A549 (cell line): ENCODE results near the gene TRMU. TPM values are rescaled to one million over a fixed set of nuclear protein-coding genes. Genes with fewer than 3 reads are reported as not detected.

Experiments
- ATAC-seq, 2 experiments: fragments of 200-7000 bp in 1 of 2; fragments of >200 bp in 1 of 2; cut with Nextera tagmentation in 1 of 2; cut with Tn5 transposase in 1 of 2; 3 replicates each; pipeline versions ENCODE4 v1.8.0 to v1.9.1; 2018 to 2020; ENCODE audit warnings: mild to moderate bottlenecking in 1 of 2, moderate library complexity in 1 of 2
- CTCF ChIA-PET: fragments of 300-600 bp; sonication (Branson Sonifier 250); formaldehyde crosslinking; extraction: SDS; loops from one replicate; lab custom pipeline; 2021; ENCODE audit warnings: antibody characterized with exemption, inconsistent platforms; lab: Yijun Ruan, JAX
- POLR2A ChIA-PET: fragments of 350-600 bp; formaldehyde crosslinking; extraction: SDS; loops from one replicate; lab custom pipeline; 2021; ENCODE audit warnings: antibody characterized with exemption, inconsistent platforms; lab: Yijun Ruan, JAX
- DNase-seq, 2 experiments: peaks; one replicate each; pipeline versions ENCODE4 v3.0.0 to v3.0.0-alpha.2; 2011 to 2016; ENCODE audit warnings: low read depth in 1 of 2, low spot score in 1 of 2
- FAIRE-seq: peaks from 2 replicates; lab custom pipeline; 2011; peaks lifted over from hg19 to GRCh38; lab: Jason Lieb, UNC
- H3K27ac ChIP-seq, 2 experiments: fragments of >200 bp; sonication (Bioruptor Twin); formaldehyde crosslinking; 3 replicates each; pipeline ENCODE4 v1.5.1; 2016 to 2017
- H3K4me1 ChIP-seq: fragments of >200 bp; sonication (Bioruptor Twin); formaldehyde crosslinking; 3 replicates; pipeline ENCODE4 v1.6.1; 2016
- H3K4me2 ChIP-seq: fragments of >200 bp; sonication (Bioruptor Twin); formaldehyde crosslinking; 3 replicates; pipeline ENCODE4 v1.6.1; 2016
- H3K4me3 ChIP-seq: fragments of >200 bp; sonication (Bioruptor Twin); formaldehyde crosslinking; 3 replicates; pipeline ENCODE4 v1.5.1; 2016
- H3K9me3 ChIP-seq: fragments of >200 bp; sonication (Bioruptor Twin); formaldehyde crosslinking; 3 replicates; pipeline ENCODE4 v1.6.1; 2016
- BHLHE40 ChIP-seq: IDR thresholded peaks from 2 replicates; pipeline ENCODE4 v1.6.1; 2012; ENCODE audit warnings: low read depth, low read length, inconsistent platforms
- CBX2 ChIP-seq: fragments of 200-600 bp; sonication (generic); IDR thresholded peaks from 2 replicates; pipeline ENCODE4 v1.6.1; 2016; ENCODE audit warnings: low read depth, mild to moderate bottlenecking, borderline replicate concordance
- CHD2 ChIP-seq: fragments of 150-350 bp; IDR thresholded peaks from 2 replicates; pipeline ENCODE4 v1.6.1; 2014; ENCODE audit warnings: low read length; ENCODE audit not compliant: partially characterized antibody
- EHF ChIP-seq: fragments of 250-450 bp; sonication (Bioruptor Pico); IDR thresholded peaks from 2 replicates; pipeline ENCODE4 v1.5.0; 2020; ENCODE audit warnings: mild to moderate bottlenecking
- EHMT2 ChIP-seq: fragments of 200-600 bp; sonication (generic); IDR thresholded peaks from 2 replicates; pipeline ENCODE4 v1.6.1; 2016; ENCODE audit warnings: antibody characterized with exemption, low read depth, mild to moderate bottlenecking, moderate library complexity
- FOXS1 ChIP-seq: fragments of 250-450 bp; sonication (Bioruptor Pico); IDR thresholded peaks from 2 replicates; pipeline ENCODE4 v1.5.0; 2020; ENCODE audit warnings: mild to moderate bottlenecking, moderate library complexity
- GATA3 ChIP-seq: IDR thresholded peaks from 2 replicates; pipeline ENCODE4 v1.6.1; 2012; ENCODE audit warnings: borderline replicate concordance
- HOXB13 ChIP-seq: fragments of 250-450 bp; sonication (Bioruptor Pico); IDR thresholded peaks from 2 replicates; pipeline ENCODE4 v1.5.0; 2020; ENCODE audit warnings: low read depth, mild to moderate bottlenecking, moderate library complexity
- JUNB ChIP-seq: fragments of >200 bp; sonication (Bioruptor Twin); formaldehyde crosslinking; IDR thresholded peaks from 2 replicates; pipeline ENCODE4 v1.6.1; 2016
- KDM5A ChIP-seq: fragments of 200-600 bp; sonication (generic); IDR thresholded peaks from 2 replicates; pipeline ENCODE4 v1.6.1; 2016; ENCODE audit warnings: antibody characterized with exemption, mild to moderate bottlenecking
- MAFK ChIP-seq: fragments of 450-650 bp; IDR thresholded peaks from 2 replicates; pipeline ENCODE4 v1.6.1; 2014; ENCODE audit not compliant: partially characterized antibody
- MAZ ChIP-seq: fragments of 150-350 bp; IDR thresholded peaks from 2 replicates; pipeline ENCODE4 v1.6.1; 2014; ENCODE audit warnings: antibody characterized with exemption, low read depth, low read length, borderline replicate concordance
- NFE2L2 ChIP-seq: fragments of 150-350 bp; conservative IDR thresholded peaks from 2 replicates; pipeline ENCODE4 v1.6.1; 2014; ENCODE audit warnings: low read length
- NPAS2 ChIP-seq: fragments of 250-450 bp; sonication (Bioruptor Pico); IDR thresholded peaks from 2 replicates; pipeline ENCODE4 v1.8.0; 2022; ENCODE audit warnings: mild to moderate bottlenecking, moderate library complexity, borderline replicate concordance
- POLR2AphosphoS2 ChIP-seq: conservative IDR thresholded peaks from 2 replicates; pipeline ENCODE4 v1.6.1; 2012; ENCODE audit warnings: low read length, improper control_type of control experiment, inconsistent platforms
- RARB ChIP-seq: fragments of 250-450 bp; sonication (Bioruptor Pico); IDR thresholded peaks from 2 replicates; pipeline ENCODE4 v1.8.0; 2021; ENCODE audit warnings: mild to moderate bottlenecking, moderate library complexity
- RFX5 ChIP-seq: fragments of 450-650 bp; IDR thresholded peaks from 2 replicates; pipeline ENCODE4 v1.7.1; 2014; ENCODE audit warnings: antibody characterized with exemption, mild to moderate bottlenecking, moderate library complexity
- RNF2 ChIP-seq: fragments of 200-600 bp; sonication (generic); IDR thresholded peaks from 2 replicates; pipeline ENCODE4 v1.6.1; 2016; ENCODE audit warnings: low read depth, mild to moderate bottlenecking, antibody characterized with exemption, moderate library complexity, borderline replicate concordance
- SMC3 ChIP-seq: fragments of >200 bp; sonication (Bioruptor Twin); formaldehyde crosslinking; IDR thresholded peaks from 3 replicates; pipeline ENCODE4 v1.6.1; 2018; ENCODE audit warnings: inconsistent platforms
- TFCP2L1 ChIP-seq: fragments of 250-450 bp; sonication (Bioruptor Pico); IDR thresholded peaks from 2 replicates; pipeline ENCODE4 v1.5.0; 2021; ENCODE audit warnings: mild to moderate bottlenecking
- ZFP36 ChIP-seq: fragments of 450-650 bp; IDR thresholded peaks from 2 replicates; pipeline ENCODE4 v1.6.1; 2014; ENCODE audit warnings: borderline replicate concordance; ENCODE audit not compliant: partially characterized antibody
- ZSCAN20 ChIP-seq: fragments of 250-450 bp; sonication (Bioruptor Pico); IDR thresholded peaks from 2 replicates; pipeline ENCODE4 v1.8.0; 2022; ENCODE audit warnings: mild to moderate bottlenecking, moderate library complexity
- WGBS: methylation state at CpG from one replicate; pipeline ENCODE4 v1.1.6; 2017; ENCODE audit errors: missing lambda C conversion rate; 5-methylcytosine and 5-hydroxymethylcytosine counted together
- polyA plus RNA-seq, 4 experiments: library from polyadenylated mRNA; depleted of rRNA in 3 of 4; stranded (reverse); fragments of >200 nt; fragmentation: RNase III in 1 of 4; extraction: RNeasy Plus Mini Kit Qiagen cat#74134 plus additional on column Dnase treatment in 1 of 4; gene quantifications; 2 replicates in 3 of 4; 3 replicates in 1 of 4; pipeline ENCODE4 v1.2.3, GENCODE V29; 2011 to 2017
- TF ChIP-seq, protein P1 (sequence below): fragments of >200 bp; sonication (Bioruptor Twin); formaldehyde crosslinking; IDR thresholded peaks from 3 replicates; pipeline ENCODE4 v1.6.1; 2016
- TF ChIP-seq, protein P2 (sequence below): fragments of >200 bp; sonication (Bioruptor Twin); formaldehyde crosslinking; IDR thresholded peaks from 2 replicates; pipeline ENCODE4 v1.6.1; 2016
- TF ChIP-seq, protein P3 (sequence below): fragments of 200-600 bp; sonication (generic); IDR thresholded peaks from 2 replicates; pipeline ENCODE4 v1.6.1; 2016; ENCODE audit warnings: antibody characterized with exemption, mild to moderate bottlenecking, moderate library complexity

Gene TRMU
- polyA plus RNA-seq, 2 of the 4 experiments (the other 2 are of a cell fraction): 33.4 to 44.1 TPM

DNA sequence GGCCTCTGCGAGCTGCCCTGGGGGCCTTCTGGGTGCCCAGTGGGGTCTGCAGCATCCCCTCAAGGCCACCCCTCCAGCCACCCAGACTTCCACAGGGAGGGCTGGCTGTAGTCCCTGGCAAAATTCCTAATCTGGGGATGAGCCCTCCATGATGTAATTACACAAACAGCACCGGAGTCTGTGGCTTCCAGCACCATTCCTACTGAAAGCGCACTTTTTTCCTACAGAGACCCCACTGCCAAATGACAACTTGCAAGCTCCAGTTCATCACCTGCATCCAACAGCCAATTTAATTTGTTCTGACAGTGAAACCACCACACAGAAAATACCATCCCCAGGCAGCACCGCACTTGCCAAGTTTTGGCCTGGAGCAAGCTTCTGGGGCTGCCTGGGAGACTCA is 70.4 kb downstream of the TRMU start:
- no peaks in the 10 kb centered on the region for H3K4me1 ChIP-seq
- FAIRE-seq: no peak
- ATAC-seq: no peak
- no peak overlapping the region for H3K27ac ChIP-seq
- no peak overlapping the region for H3K4me2 ChIP-seq
- 81% methylated on average over 3 of the region's 4 CpGs for WGBS
- DNase-seq: no peak
- POLR2A ChIA-PET: no interaction called here
- H3K9me3 ChIP-seq: no peaks in the 10 kb centered on the region
- H3K4me3 ChIP-seq: no peak overlapping the region
- CTCF ChIA-PET: interaction anchor here (0.6 to 1.2 kb wide), 2 partner anchors 38 to 91 kb away, joined by 3 to 5 read pairs; no protein-coding TSS in a partner anchor
- TF ChIP-seq POLR2AphosphoS2 (no peak), NPAS2 (CRISPR knock-in tag) (no peak), CHD2 (no peak), MAZ (no peak), ZSCAN20 (CRISPR knock-in tag) (no peak), ZFP36 (no peak), GATA3 (no peak), RFX5 (no peak), TFCP2L1 (CRISPR knock-in tag) (no peak), NFE2L2 (no peak), CBX2 (no peak), KDM5A (no peak), EHF (no peak)
- TF ChIP-seq, protein P1, sequence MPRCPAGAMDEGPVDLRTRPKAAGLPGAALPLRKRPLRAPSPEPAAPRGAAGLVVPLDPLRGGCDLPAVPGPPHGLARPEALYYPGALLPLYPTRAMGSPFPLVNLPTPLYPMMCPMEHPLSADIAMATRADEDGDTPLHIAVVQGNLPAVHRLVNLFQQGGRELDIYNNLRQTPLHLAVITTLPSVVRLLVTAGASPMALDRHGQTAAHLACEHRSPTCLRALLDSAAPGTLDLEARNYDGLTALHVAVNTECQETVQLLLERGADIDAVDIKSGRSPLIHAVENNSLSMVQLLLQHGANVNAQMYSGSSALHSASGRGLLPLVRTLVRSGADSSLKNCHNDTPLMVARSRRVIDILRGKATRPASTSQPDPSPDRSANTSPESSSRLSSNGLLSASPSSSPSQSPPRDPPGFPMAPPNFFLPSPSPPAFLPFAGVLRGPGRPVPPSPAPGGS: no peak

DNA sequence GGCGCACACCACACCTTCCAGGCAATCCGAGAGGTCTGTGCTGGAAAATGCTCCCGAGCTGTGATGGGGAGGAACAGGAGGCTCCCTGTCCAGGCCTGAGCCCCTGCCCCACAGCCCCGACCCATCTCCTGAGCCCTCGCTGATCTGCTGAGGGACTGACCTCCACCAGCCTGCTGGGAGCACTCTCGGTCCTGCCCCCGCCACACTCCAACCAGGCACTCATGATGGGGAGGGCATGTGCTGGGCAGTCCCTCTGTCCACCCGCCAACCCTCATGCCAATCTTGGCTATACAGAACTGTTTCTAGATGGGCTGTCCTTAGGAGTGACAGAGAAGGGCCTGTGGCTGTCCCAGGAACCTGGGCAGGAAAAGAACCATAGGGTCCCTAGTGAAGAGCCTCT is 70.8 kb downstream of the TRMU start:
- ChIA-PET POLR2A (no interaction called here), CTCF (interaction anchor here (0.6 to 1.2 kb wide), 2 partner anchors 39 to 91 kb away, joined by 3 to 5 read pairs; no protein-coding TSS in a partner anchor)
- Histone ChIP-seq H3K4me1 (no peaks in the 10 kb centered on the region), H3K27ac (0 out of 6 replicates have a peak overlapping the region, but pooled peaks of 1 of the 2 experiments have one; percentile 13), H3K9me3 (no peaks in the 10 kb centered on the region), H3K4me3 (no peak overlapping the region), H3K4me2 (no peak overlapping the region)
- DNase-seq (no peak), FAIRE-seq (no peak), ATAC-seq (peak in 1 of 2 experiments; percentile 28; a peak in 1 of 6 replicates)
- 90% methylated on average over 5 of the region's 8 CpGs for WGBS
- TF ChIP-seq RNF2: no peak
- TF ChIP-seq, protein P2, sequence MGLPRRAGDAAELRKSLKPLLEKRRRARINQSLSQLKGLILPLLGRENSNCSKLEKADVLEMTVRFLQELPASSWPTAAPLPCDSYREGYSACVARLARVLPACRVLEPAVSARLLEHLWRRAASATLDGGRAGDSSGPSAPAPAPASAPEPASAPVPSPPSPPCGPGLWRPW: no peak
- TF ChIP-seq EHMT2: no peak
- TF ChIP-seq RARB (CRISPR knock-in tag): no peak
- TF ChIP-seq MAFK: no peak
- TF ChIP-seq SMC3: no peak
- no peak for TF ChIP-seq FOXS1 (CRISPR knock-in tag)
- no peak for TF ChIP-seq JUNB
- TF ChIP-seq HOXB13 (CRISPR knock-in tag): no peak
- no peak for TF ChIP-seq ZFP36
- TF ChIP-seq, protein P3, sequence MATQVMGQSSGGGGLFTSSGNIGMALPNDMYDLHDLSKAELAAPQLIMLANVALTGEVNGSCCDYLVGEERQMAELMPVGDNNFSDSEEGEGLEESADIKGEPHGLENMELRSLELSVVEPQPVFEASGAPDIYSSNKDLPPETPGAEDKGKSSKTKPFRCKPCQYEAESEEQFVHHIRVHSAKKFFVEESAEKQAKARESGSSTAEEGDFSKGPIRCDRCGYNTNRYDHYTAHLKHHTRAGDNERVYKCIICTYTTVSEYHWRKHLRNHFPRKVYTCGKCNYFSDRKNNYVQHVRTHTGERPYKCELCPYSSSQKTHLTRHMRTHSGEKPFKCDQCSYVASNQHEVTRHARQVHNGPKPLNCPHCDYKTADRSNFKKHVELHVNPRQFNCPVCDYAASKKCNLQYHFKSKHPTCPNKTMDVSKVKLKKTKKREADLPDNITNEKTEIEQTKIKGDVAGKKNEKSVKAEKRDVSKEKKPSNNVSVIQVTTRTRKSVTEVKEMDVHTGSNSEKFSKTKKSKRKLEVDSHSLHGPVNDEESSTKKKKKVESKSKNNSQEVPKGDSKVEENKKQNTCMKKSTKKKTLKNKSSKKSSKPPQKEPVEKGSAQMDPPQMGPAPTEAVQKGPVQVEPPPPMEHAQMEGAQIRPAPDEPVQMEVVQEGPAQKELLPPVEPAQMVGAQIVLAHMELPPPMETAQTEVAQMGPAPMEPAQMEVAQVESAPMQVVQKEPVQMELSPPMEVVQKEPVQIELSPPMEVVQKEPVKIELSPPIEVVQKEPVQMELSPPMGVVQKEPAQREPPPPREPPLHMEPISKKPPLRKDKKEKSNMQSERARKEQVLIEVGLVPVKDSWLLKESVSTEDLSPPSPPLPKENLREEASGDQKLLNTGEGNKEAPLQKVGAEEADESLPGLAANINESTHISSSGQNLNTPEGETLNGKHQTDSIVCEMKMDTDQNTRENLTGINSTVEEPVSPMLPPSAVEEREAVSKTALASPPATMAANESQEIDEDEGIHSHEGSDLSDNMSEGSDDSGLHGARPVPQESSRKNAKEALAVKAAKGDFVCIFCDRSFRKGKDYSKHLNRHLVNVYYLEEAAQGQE: no peak
- no peak for TF ChIP-seq BHLHE40
